Gastrocnemius medialis (tissue), 4 donors: ENCODE data around the gene KCMF1.

Experiments
- CTCF ChIP-seq, 5 experiments: fragments of 450-650 bp in 3 of 5; fragments of 200-600 bp in 2 of 5; sonication (generic) in 2 of 5; IDR thresholded peaks in 4 of 5; conservative IDR thresholded peaks in 1 of 5; 1 replicate in 4 of 5; 2 replicates in 1 of 5; pipeline ENCODE4 v1.5.1; 2016 to 2019; ENCODE audit warnings: antibody characterized with exemption in 5 of 5, mild to moderate bottlenecking in 3 of 5, moderate library complexity in 3 of 5
- POLR2A ChIP-seq, 2 donors: fragments of 450-650 bp; IDR thresholded peaks; one replicate each; pipeline ENCODE4 v1.6.1; 2017; ENCODE audit warnings: antibody characterized with exemption in 2 of 2, mild to moderate bottlenecking in 2 of 2, moderate library complexity in 2 of 2

- TF ChIP-seq CTCF (IDR thresholded peaks at IDR 0.05 in 4 of 5, conservative IDR thresholded peaks at IDR 0.05 in 1 of 5) (no peak), POLR2A (IDR thresholded peaks at IDR 0.05) (no peak)
These were observed 102.1 kb downstream of the KCMF1 start for GRCh38 chr2:85073033-85073432.
